HG02571 (cell line): ENCODE measurements around the gene PAPSS1.

Experiments used
- ATAC-seq: cut with Tn5 transposase; IDR thresholded peaks from one replicate; pipeline ENCODE4 v1.9.1; 2021; ENCODE audit warnings: mild to moderate bottlenecking, moderate library complexity; ENCODE audit not compliant: unreplicated experiment

Gene PAPSS1

DNA sequence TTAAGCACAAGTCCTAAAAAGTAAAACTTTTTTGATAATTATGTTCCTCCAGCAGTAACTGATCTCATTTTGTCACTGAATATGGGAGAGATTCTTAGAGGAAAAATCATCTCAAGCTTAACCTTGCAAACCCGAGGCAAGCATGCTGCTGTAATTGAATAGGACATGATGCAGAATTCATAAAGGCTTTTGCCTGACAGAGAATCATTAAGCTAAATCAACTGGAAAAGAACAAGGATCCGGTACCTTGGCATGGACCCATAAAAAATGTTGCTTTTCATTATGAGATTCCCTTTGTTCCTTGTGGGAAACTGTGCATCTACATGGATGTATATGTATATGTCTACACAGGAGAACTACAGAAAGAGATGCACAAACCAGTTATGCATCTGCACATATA is 149.1 kb downstream of the PAPSS1 start:
- ATAC-seq: no peak

DNA sequence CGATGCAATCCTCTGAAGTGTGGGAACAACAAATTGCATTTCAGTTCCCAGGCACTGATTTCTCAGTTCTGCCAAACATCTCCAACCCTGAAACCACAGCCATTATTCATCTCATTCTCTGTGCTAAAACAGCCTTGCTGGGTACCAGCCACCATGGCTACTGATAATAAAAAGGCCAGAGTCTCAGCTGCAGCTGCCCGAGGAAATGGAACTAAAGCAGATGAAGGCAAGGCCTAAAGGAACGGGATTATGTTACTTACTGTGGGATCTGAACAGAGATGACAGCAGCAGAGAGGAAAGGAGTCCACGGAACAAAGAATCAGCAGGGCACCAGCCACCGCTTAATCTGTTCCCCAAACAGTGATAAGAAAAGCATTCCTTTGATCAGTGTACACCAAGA is 155.7 kb downstream of the PAPSS1 start:
- no peak for ATAC-seq
